Camera-type eye (tissue), 1 donor: ENCODE measurements around the gene DYNC2LI1. TPM values are rescaled to one million over a fixed set of nuclear protein-coding genes. Genes with fewer than 3 reads are reported as not detected.

ENCODE experiments used
- total RNA-seq: library from RNA; depleted of rRNA; stranded (reverse); fragments of >200 nt; gene quantifications from one replicate; pipeline ENCODE4 v1.2.3, GENCODE V29; 2014

Gene DYNC2LI1
- total RNA-seq, result 65.7 TPM

DNA sequence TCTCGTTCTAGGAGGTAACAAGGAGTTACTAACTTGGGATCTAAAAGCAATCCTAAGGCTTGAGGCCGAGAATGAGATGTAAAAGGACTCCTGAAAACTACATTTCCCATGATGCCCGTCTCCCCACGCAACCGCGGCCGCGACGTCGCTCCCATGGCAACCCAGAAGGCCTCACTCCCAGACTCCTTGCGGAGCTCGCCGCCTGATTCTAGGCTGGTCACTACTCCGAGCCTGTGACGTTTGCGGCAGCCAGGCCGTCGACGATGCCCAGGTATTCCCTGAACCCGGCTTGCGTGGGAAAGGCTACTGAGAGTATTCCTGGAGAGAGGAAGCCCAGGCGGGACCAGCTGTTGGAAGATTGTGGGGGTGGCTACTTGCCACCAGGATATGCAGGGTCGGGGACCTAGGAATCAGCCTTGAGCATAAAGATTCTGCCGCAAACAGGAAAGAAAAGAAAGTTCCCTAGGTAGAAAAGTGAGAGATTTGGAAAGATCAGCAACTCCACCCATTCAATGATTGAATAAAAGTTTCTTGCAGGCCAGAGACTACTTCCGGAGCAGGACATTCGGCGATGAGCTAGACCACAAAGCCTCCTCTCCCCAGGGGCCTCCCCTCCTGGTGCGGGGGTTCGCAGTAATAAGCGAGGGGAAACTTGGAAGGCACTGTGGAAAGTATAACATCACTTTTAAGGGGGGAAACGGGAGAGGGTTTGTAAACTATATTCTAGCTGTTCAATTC is at the start of gene DYNC2LI1:
Gene DYNC2LI1 (plus strand): TSS at position 164 of the 738 bp plus-strand sequence. CDS start 100 bp downstream, at position 264.

DNA sequence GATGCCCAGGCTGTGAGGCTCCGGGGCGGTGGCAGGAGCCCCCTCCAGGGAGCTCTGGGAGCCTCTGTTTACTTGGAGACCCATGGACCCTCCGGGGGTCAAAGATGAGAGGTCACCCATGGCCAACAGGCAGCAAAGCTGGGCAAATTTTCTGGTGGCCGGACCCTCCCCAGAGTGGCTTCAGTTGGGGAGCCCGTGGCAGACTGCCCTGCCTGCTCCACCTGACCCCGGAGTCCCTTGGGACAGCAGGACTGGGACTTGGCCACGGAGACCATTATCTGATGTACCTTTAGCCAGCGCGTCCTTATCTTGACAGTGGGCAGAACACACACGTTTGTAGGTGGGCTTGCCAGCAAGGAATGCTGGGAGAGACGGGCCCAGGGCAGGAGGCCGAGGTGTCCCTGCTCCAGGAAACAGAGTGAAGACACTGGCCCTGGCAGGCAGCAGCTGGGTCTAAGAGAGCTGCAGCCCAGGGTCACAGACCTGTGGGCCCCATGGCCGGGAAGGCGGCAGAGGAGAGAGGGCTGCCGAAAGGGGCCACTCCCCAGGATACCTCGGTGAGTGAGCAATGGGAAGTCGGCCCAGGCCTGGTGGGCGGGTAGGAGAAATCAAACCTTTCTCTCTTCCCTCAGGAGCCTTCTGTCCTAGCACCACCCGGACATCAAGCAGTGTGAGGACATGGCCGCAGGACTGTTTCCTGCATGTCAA is 64.9 kb downstream of the DYNC2LI1 start, which contains the start of the genes ABCG5 and ABCG8:
Gene ABCG5 (minus strand): TSS at position 280 of the 708 bp plus-strand sequence. CDS start 160 bp downstream, at position 120.
Gene ABCG8 (plus strand): TSS at position 412 of the 708 bp plus-strand sequence. CDS start 83 bp downstream, at position 495.

Other genes starting within 250 kb of the DYNC2LI1 start
- gene THADA, start 178.0 kb upstream of the DYNC2LI1 start, total RNA-seq, result 65.4 TPM
- 36.6 TPM for gene PLEKHH2, start 136.8 kb upstream of the DYNC2LI1 start, total RNA-seq
- 1.3 TPM for gene C1GALT1C1L, start 97.6 kb upstream of the DYNC2LI1 start, total RNA-seq
- gene ABCG5, start 64.8 kb downstream of the DYNC2LI1 start, total RNA-seq, result 0.27 TPM
- 0.27 TPM for gene ABCG8, start 64.9 kb downstream of the DYNC2LI1 start, total RNA-seq
- gene LRPPRC, start 221.9 kb downstream of the DYNC2LI1 start, total RNA-seq, result 109 TPM